Astrocyte (in vitro differentiated cells and primary cell): ENCODE results near the gene KIAA0232. TPM values are rescaled to one million over a fixed set of nuclear protein-coding genes. Genes with fewer than 3 reads are reported as not detected.

Experiments used
- DNase-seq: peaks from one replicate; pipeline ENCODE4 v3.0.0-alpha.2; 2010; ENCODE audit warnings: low read depth
- FAIRE-seq: peaks from 2 replicates; lab custom pipeline; 2011; peaks lifted over from hg19 to GRCh38; lab: Jason Lieb, UNC
- H2AFZ ChIP-seq: 2 replicates; pipeline ENCODE4 v1.6.0; 2012; ENCODE audit warnings: low read depth, low read length, inconsistent platforms
- H3K27ac ChIP-seq: 2 replicates; pipeline ENCODE4 v1.5.1; 2011; ENCODE audit warnings: low read depth, low read length, inconsistent platforms
- H3K27me3 ChIP-seq: 2 replicates; pipeline ENCODE4 v1.6.0; 2011; ENCODE audit warnings: low read length, inconsistent platforms; ENCODE audit not compliant: insufficient read depth
- H3K36me3 ChIP-seq: 2 replicates; pipeline ENCODE4 v1.5.1; 2011; ENCODE audit warnings: low read length, inconsistent platforms; ENCODE audit not compliant: insufficient read depth
- H3K4me1 ChIP-seq: 2 replicates; pipeline ENCODE4 v1.5.1; 2011; ENCODE audit warnings: low read length, inconsistent platforms; ENCODE audit not compliant: insufficient read depth
- H3K4me2 ChIP-seq: 2 replicates; pipeline ENCODE4 v1.6.0; 2012; ENCODE audit warnings: low read length, inconsistent platforms
- H3K4me3 ChIP-seq: 2 replicates; pipeline ENCODE4 v1.5.1; 2011; ENCODE audit warnings: low read depth, mild to moderate bottlenecking, low read length, inconsistent platforms; ENCODE audit not compliant: insufficient read depth
- H3K79me2 ChIP-seq: 2 replicates; pipeline ENCODE4 v1.6.0; 2012; ENCODE audit warnings: mild to moderate bottlenecking, low read length, inconsistent platforms; ENCODE audit not compliant: insufficient read depth
- H3K9ac ChIP-seq: 2 replicates; pipeline ENCODE4 v1.6.0; 2012; ENCODE audit warnings: mild to moderate bottlenecking, low read length, inconsistent platforms
- H3K9me3 ChIP-seq: 2 replicates; pipeline ENCODE4 v1.5.1; 2012; ENCODE audit warnings: low read depth, mild to moderate bottlenecking, low read length, inconsistent platforms; ENCODE audit not compliant: insufficient read depth
- H4K20me1 ChIP-seq: 2 replicates; pipeline ENCODE4 v1.6.0; 2012; ENCODE audit warnings: low read length, inconsistent platforms; ENCODE audit not compliant: insufficient read depth
- H3K27ac Mint-ChIP-seq: one replicate; pipeline ENCODE4 v1.8.0; 2021; ENCODE audit warnings: mild to moderate bottlenecking, mixed read lengths; ENCODE audit not compliant: unreplicated experiment
- H3K27me3 Mint-ChIP-seq: one replicate; pipeline ENCODE4 v1.8.0; 2021; ENCODE audit warnings: low read depth, mixed read lengths; ENCODE audit not compliant: unreplicated experiment
- H3K36me3 Mint-ChIP-seq: one replicate; pipeline ENCODE4 v1.8.0; 2021; ENCODE audit warnings: low read depth, mixed read lengths; ENCODE audit not compliant: unreplicated experiment
- H3K4me1 Mint-ChIP-seq: one replicate; pipeline ENCODE4 v1.8.0; 2021; ENCODE audit warnings: low read depth, mixed read lengths; ENCODE audit not compliant: unreplicated experiment
- H3K4me3 Mint-ChIP-seq: one replicate; pipeline ENCODE4 v1.8.0; 2021; ENCODE audit warnings: mild to moderate bottlenecking, moderate library complexity, mixed read lengths; ENCODE audit not compliant: unreplicated experiment
- H3K9me3 Mint-ChIP-seq: one replicate; pipeline ENCODE4 v1.8.0; 2021; ENCODE audit warnings: mild to moderate bottlenecking, mixed read lengths; ENCODE audit not compliant: unreplicated experiment
- CTCF ChIP-seq: IDR thresholded peaks from 2 replicates; pipeline ENCODE4 v1.5.1; 2011; ENCODE audit warnings: low read depth, mild to moderate bottlenecking, inconsistent platforms, low read length, moderate library complexity; ENCODE audit not compliant: insufficient read depth
- EZH2 ChIP-seq: IDR thresholded peaks from 2 replicates; pipeline ENCODE4 v1.6.1; 2012; ENCODE audit warnings: mild to moderate bottlenecking, low read length, inconsistent platforms; ENCODE audit not compliant: insufficient read depth
- total RNA-seq: library from RNA; stranded (reverse); gene quantifications from 2 replicates; pipeline ENCODE4 v1.2.1, GENCODE V29; 2021

Gene KIAA0232
- total RNA-seq, 1 donor from 2014 or later = 27.6 TPM

GRCh38 chr4:6849691-6850090, 67.2 kb downstream of the KIAA0232 start:
- peaks cover 36% of the 10 kb centered on the region for H4K20me1 ChIP-seq
- Mint-ChIP-seq H3K4me3 (no peak overlapping the region), H3K27me3 (no peaks in the 10 kb centered on the region), H3K36me3 (peaks cover 31% of the 10 kb centered on the region), H3K9me3 (no peaks in the 10 kb centered on the region), H3K4me1 (no peaks in the 10 kb centered on the region), H3K27ac (no peak overlapping the region)
- peaks cover 4% of the 10 kb centered on the region for H3K36me3 ChIP-seq
- H3K79me2 ChIP-seq = peaks cover 30% of the 10 kb centered on the region
- H2AFZ ChIP-seq = no peak overlapping the region
- DNase-seq = no peak
- no peaks in the 10 kb centered on the region for H3K4me1 ChIP-seq
- H3K4me3 ChIP-seq = no peak overlapping the region
- H3K9ac ChIP-seq = no peak overlapping the region
- H3K4me2 ChIP-seq = no peak overlapping the region
- no peaks in the 10 kb centered on the region for H3K27me3 ChIP-seq
- TF ChIP-seq CTCF = no peak
- no peak for FAIRE-seq
- no peaks in the 10 kb centered on the region for H3K9me3 ChIP-seq
- H3K27ac ChIP-seq = no peak overlapping the region

GRCh38 chr4:6851431-6851830, 68.9 kb downstream of the KIAA0232 start:
- Histone ChIP-seq H3K4me1 (peaks cover 5% of the 10 kb centered on the region), H3K4me3 (no peak overlapping the region), H4K20me1 (peaks cover 26% of the 10 kb centered on the region), H3K27ac (no peak overlapping the region), H3K79me2 (peaks cover 24% of the 10 kb centered on the region), H3K27me3 (no peaks in the 10 kb centered on the region), H3K9ac (no peak overlapping the region), H3K4me2 (no peak overlapping the region), H3K36me3 (peaks cover 4% of the 10 kb centered on the region), H3K9me3 (no peaks in the 10 kb centered on the region), H2AFZ (no peak overlapping the region)
- Mint-ChIP-seq H3K9me3 (no peaks in the 10 kb centered on the region), H3K36me3 (peaks cover 25% of the 10 kb centered on the region), H3K4me3 (no peak overlapping the region), H3K27me3 (no peaks in the 10 kb centered on the region), H3K4me1 (peaks cover 10% of the 10 kb centered on the region), H3K27ac (no peak overlapping the region)
- TF ChIP-seq CTCF (no peak), EZH2 (no peak)
- no peak for FAIRE-seq
- DNase-seq = no peak

GRCh38 chr4:6851962-6852361, 69.4 kb downstream of the KIAA0232 start:
- no peak for FAIRE-seq
- DNase-seq = no peak
- Mint-ChIP-seq H3K27me3 (no peaks in the 10 kb centered on the region), H3K36me3 (peaks cover 25% of the 10 kb centered on the region), H3K27ac (no peak overlapping the region), H3K4me1 (peaks cover 12% of the 10 kb centered on the region), H3K4me3 (no peak overlapping the region), H3K9me3 (no peaks in the 10 kb centered on the region)
- Histone ChIP-seq H3K27me3 (no peaks in the 10 kb centered on the region), H3K36me3 (peaks cover 4% of the 10 kb centered on the region), H3K27ac (no peak overlapping the region), H3K9me3 (no peaks in the 10 kb centered on the region), H4K20me1 (peaks cover 22% of the 10 kb centered on the region), H3K4me2 (no peak overlapping the region), H3K4me3 (no peak overlapping the region), H2AFZ (no peak overlapping the region), H3K9ac (no peak overlapping the region), H3K4me1 (peaks cover 5% of the 10 kb centered on the region), H3K79me2 (peaks cover 21% of the 10 kb centered on the region)
- TF ChIP-seq CTCF (no peak), EZH2 (no peak)
